Raji (cell line): Measurements from ENCODE around the gene ANKRD42.
A peak's percentile ranks its signal among the peaks of the same experiment; 100 is the strongest.

ENCODE experiments used
- POLR2A ChIP-seq: IDR thresholded peaks from 2 replicates; pipeline ENCODE4 v1.6.1; 2011; ENCODE audit warnings: low read depth, low read length, control low read depth; ENCODE audit not compliant: insufficient read depth

ANKRD42 gene

GRCh38 chr11:83252266-83252665 is 58.8 kb downstream of the ANKRD42 start:
- TF ChIP-seq POLR2A, result no peak

GRCh38 chr11:83252941-83253340 is 59.4 kb downstream of the ANKRD42 start:
- TF ChIP-seq POLR2A, result no peak

- no peak for TF ChIP-seq POLR2A
Observed at GRCh38 chr11:83255366-83255765, 61.9 kb downstream of the ANKRD42 start.

GRCh38 chr11:83256602-83257340 is 63.3 kb downstream of the ANKRD42 start:
- TF ChIP-seq POLR2A, result no peak

- no peak for TF ChIP-seq POLR2A
Observed at GRCh38 chr11:83257761-83258168, 64.3 kb downstream of the ANKRD42 start.

- no peak for TF ChIP-seq POLR2A
Observed at GRCh38 chr11:83259559-83259958, 66.0 kb downstream of the ANKRD42 start.

- no peak for TF ChIP-seq POLR2A
Observed at GRCh38 chr11:83265331-83265730, 71.8 kb downstream of the ANKRD42 start.

GRCh38 chr11:83272627-83273026 is 79.1 kb downstream of the ANKRD42 start:
- TF ChIP-seq POLR2A, result no peak

- TF ChIP-seq POLR2A, result no peak
Observed at GRCh38 chr11:83275888-83276641, 82.6 kb downstream of the ANKRD42 start.

- no peak for TF ChIP-seq POLR2A
Observed at GRCh38 chr11:83278351-83278750, 84.8 kb downstream of the ANKRD42 start.

- no peak for TF ChIP-seq POLR2A
Observed at GRCh38 chr11:83280256-83280655, 86.7 kb downstream of the ANKRD42 start.

- no peak for TF ChIP-seq POLR2A
Observed at GRCh38 chr11:83282084-83282716, 88.7 kb downstream of the ANKRD42 start.

- TF ChIP-seq POLR2A, result no peak
Observed at GRCh38 chr11:83284501-83285150, 91.1 kb downstream of the ANKRD42 start.

GRCh38 chr11:83285151-83285770 is 91.7 kb downstream of the ANKRD42 start:
- no peak for TF ChIP-seq POLR2A

- TF ChIP-seq POLR2A, result peak; percentile 87
Observed at GRCh38 chr11:83285771-83286528, 92.4 kb downstream of the ANKRD42 start, which contains the start of gene CCDC90B. Gene CCDC90B (minus strand): TSS chr11:83286367. CDS start chr11:83285972, 395 bp downstream.

GRCh38 chr11:83287631-83288030 is 94.1 kb downstream of the ANKRD42 start:
- TF ChIP-seq POLR2A, result peak; percentile 31; the same call in 1 of the 2 replicates
